Pons (tissue), 1 donor: ENCODE results near the gene GALNT7.

Source experiments
- DNase-seq: peaks from one replicate; pipeline ENCODE4 v3.0.0-alpha.2; 2016; ENCODE audit warnings: low spot score

The GALNT7 gene

DNA sequence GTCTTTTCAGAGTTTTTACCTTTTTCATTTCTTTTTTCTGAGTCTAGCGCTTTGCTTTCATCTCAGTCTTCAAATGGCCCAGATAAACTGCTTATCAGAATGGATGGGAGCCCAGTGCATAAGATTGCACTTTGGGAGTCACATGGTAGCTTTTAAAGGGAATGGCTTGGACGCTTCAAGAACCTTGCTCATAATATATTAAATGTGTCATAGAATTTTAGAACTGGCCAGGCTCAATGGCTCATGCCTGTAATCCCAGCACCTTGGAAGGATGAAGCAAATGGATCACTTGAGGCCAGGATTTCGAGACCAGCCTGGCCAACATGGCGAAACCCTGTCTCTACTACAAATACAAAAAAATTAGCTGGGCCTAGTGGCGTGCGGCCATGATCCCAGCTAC is 97.1 kb downstream of the GALNT7 start:
- no peak for DNase-seq

DNA sequence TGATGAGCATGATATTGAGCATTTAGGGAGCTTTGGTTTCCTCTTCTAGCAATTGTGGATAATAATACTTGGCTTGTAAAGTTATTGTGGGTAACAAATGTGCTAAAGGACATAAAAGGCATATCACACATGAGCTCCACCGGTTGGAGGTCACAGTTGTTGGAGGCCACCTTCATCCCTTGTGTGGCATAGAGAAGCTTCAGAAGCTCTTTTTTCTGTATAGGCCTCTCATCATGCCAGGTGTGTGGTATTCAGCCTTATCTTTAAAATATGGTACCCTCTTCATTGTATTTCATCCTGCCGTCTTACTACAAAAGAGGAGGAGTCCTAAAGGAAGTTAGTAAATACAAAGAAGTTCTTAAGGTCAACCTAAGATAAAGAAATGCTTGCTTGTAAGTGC is 99.1 kb downstream of the GALNT7 start:
- no peak for DNase-seq

DNA sequence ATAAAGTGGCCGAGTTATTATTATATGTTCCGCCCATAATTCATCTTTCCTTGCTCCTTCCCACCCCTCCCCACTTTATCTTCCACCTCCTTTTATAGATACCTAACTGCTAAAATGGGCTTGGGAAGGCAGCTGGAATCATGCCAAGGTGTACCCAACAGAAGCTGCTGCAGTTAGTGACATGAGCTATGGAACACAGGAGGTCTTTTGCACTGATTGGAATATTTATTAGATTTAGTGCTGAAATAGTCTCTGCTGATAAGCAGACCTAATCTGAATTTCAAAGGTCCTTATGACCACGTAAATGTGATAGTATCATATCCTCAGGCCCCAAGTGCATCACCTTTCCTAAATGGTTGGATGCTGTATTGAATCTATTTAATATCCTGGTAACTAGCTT is 100.7 kb downstream of the GALNT7 start:
- DNase-seq: no peak

DNA sequence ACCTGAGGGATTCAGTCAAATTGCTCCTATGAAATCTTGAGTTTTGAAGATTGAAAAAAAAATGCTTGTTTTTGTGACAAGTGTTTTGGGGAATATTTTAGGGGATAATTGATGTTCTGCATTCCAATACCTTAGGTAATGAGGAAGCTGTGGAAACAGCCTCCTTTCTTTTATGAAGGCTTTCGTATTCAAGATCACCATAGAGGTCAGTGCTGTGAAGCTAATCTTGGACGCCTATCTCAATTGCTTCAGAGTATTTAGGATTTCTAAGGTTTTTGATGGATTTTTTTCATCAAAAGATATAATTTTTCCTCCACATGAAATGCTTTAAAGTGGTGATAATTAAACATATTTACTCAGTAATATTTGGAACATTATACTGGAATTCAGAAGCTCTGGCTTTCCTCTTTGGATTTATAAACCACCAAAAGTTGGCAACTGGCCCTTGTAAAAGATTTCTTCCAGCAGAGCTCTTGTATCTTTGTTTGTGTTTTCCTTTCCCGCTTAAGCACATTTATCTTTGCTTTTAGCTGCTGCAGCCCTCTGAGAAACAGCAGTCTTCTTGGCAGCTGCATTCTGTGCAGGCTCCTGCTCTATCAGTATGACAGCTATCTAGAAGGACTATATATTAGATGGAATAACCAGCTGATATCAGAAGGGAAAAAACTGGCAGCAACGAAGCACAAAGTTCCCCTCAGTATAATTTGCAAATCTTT is 101.9 kb downstream of the GALNT7 start:
- DNase-seq: no peak

DNA sequence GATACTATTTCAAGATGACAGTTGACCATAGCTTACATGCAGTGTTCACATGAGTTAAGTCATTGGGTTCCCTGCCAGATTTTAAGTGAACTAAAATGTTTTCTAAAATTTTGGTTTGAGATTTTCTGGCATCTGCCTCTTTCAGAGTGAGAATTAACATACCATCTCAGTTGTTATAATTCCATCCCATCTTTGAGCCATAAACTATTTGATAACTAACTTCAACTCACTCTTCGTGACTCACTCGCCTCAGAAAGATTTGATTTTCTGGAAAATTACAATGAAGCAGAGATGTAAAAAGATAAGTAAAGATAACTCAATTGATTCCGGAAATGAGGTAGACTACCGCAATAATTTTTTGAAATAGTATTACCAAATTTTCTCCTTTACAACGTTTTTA is 103.7 kb downstream of the GALNT7 start:
- no peak for DNase-seq

DNA sequence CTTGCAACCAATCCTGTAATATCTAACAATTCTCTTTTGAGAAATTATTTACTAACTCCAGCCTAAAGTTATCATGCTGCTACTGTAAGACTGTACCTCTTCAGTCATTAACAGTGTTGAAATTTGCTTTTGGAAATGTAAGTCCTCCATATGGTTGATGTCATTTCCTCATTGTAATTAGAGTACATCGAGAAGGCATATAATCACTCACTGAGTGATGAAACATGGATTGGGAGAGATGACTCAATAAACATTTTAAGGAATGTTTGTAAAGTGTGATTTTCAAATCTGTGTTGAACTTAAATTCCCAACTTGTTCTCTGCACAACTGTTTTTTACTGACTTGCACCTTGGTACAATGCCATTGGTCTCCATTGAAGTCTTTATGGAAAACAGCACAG is 104.4 kb downstream of the GALNT7 start:
- DNase-seq: no peak

DNA sequence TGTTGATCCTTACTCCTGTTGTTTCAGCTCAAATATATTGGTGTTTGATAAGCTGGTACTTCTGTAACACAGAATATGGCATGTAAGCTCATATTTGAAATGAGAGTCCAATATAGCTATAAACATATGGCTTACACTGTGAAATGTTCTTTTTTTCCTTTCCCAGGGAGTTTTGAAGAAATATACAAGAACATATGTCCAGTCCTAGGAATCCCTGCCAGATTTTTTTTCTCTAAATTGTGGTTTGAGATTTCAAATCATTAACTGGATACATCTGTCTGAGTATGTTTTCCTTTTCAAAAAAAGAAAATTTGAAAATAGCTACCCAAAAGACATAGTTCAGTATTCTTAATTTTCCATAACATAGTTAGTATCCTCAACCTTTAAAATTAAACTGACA is 105.3 kb downstream of the GALNT7 start:
- DNase-seq: no peak

DNA sequence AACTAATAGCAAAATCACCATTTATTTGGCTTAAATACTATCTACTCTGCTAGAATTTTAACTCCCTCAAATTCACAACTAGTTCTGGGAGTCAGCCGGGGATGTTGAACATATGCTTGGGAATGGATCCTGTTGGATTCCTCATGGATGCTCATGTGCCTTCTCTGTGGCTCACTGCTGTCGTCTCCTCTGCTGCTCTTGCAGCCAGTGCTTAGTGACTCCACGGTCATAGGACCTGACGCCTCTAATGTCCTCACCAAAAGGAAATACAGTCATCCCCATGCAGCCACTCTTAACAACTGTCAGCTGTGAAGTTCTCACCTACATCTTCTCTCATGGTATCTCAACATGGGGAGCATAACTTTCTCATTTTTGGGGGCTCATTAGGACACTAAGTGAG is 106.1 kb downstream of the GALNT7 start:
- DNase-seq: no peak

DNA sequence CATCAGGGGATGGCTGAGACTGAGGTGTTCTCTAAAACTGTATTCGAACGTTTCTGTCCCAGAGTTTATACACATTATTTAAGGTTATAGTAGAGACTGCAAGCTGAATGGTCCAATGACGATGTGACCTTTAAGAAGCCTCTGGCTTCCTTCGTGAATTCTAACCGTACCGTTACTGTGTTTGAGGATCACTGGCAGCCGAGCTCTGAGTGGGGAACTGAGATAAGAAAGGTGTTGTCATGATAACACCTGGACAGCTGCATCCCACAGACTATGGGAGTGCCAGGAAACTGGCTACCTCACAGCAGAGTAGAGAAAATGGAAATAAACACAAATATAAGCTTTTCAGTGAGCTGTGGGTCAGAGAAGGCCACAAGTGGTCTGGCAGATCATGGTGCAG is 106.5 kb downstream of the GALNT7 start:
- no peak for DNase-seq

DNA sequence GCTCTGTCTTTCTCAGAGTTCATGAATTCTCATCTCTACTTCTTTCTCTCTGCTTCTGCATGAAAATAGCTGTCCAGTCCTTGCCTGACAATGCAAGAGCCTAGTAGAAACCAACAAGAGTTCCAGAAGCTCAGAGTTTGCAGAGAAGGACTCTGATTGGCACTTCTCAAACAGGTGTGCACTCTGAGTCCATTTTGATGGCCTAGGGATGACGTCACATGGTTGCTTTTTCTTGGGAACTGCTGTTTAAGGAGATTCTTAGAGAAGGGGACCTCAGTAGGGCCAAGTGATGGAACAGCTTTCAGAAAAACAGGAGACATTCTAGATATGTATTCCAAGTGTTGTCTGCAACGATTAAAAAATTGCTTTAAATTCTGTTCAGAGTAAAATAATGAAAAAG is 108.7 kb downstream of the GALNT7 start:
- DNase-seq: no peak

DNA sequence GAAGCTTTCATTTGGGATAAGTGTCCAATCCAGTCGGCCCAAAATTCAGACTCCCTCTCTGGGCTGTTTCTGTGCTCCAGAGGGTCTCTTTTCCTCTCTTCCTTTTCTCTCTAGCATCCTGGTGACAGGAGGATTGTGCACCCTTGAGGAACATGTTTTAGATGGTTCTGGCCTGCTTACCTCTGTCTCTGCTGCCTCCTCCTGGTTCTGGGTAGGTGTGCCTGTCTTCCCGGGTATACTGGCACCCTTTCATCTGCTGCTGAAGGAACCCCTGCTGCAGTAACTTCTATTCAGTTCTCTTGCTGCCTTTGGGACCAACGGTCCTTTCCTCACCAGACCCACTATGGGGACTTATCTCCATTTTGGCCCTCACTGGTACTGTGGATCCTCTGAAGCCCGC is 112.4 kb downstream of the GALNT7 start:
- no peak for DNase-seq

DNA sequence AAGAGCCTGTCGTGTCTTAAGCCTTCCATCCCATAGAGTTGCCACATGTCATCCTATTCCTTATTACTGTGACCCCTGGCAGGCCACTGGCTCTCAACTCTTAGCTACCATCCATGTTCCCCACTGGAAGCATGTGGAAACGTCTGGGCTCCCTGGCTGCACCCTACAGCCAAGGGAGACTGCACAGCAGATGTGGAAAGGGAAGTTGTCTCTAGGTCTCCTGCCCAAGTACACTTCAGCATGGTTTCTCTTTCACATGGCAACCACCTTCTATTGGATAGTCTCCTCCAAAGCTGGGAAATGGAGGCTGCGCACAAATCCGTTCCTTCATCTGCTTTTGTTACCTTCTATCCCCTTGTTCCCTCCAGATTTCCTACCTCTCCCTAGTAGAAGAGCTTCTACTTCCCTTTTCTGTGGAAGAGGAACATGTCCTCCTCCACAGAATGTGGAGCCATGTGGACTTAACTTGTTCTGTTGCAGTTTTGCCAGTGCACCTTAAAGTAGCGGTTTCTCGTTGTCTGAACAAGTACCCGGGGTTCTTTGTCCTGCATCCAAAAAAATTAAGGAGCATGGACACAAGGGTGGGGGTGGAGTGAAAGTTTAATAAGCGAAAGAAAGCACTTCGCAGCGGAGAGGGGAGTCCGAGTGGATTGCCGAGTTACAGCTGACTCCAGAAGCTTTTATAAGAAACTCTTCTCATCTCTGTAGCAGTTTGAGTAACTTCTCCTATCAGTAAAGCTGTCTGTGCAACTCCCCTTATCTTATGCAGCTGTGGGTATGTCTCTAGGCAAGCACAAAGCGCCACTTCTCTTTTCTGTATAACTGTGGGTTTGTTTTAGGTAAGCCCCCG is 113.0 kb downstream of the GALNT7 start:
- no peak for DNase-seq

DNA sequence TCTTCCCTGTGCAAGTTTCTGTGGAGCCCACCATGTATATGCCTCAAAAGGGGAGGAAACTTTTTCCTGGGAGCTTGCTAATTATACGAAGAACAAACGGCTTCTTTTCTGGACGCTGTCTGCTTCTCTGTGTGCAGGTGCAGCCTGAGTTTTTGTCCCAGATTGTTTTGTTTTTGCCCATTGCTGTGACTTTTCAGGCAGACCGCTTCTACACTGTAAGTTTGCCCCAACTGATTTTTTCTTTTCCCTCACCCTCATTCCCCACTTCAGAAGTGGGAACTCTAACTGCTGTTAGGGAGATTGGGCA is 113.6 kb downstream of the GALNT7 start:
- DNase-seq: no peak

DNA sequence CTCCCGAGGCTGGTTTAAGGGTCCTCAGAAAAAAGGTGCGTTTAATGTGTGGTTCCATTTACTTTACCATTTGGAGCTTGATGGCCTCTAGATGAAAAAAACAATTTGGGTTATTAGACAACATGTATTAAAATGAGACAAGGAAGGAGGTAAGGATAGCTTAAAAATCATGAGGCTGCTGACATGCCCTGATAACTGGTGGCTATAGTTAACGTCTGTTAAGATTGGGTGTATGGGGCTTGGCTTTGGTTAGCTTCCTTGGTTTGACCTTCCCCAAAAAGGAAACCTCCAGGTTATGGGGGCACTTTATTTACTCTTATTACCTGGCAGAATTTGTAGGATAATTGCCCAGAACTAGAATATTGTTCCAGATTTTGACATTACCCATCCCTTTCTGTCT is 114.0 kb downstream of the GALNT7 start:
- no peak for DNase-seq

DNA sequence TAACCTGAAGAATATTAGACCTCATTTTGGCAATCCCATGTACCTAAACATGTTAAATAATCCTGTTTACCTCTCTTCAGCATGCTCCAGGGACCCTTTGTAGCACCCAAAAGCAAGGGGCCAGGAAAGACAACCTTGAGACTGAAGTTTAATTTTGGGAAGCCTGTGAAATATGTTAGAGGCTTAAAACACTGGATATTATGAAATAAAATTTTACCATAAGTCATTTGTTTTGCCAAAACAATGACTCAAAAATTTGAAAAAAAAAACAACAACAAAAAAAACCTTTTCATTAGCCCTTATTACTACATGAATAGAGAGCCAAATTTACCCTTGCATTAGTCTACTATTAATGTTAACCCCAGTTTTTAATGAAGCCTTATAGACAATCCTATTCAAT is 115.9 kb downstream of the GALNT7 start:
- no peak for DNase-seq

DNA sequence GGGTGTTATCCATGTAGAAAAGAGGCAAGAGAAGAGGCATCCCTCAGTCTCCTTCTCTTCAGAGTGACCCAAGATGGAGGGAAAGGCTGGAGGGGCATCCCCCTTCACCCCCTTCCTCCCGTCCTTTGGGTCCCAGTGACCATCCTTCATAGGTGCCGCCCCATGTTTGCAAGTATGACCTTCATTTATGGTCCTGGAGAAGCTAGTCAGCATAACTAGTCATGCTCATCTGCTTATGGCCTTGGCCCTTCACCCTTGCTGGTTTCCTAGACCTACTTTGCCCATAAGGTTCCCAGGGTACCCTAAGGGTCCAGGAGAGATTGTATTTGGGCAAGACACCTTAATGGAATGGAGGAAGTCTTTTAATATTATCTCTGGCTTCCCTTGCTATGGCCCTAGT is 118.9 kb downstream of the GALNT7 start:
- DNase-seq: no peak

DNA sequence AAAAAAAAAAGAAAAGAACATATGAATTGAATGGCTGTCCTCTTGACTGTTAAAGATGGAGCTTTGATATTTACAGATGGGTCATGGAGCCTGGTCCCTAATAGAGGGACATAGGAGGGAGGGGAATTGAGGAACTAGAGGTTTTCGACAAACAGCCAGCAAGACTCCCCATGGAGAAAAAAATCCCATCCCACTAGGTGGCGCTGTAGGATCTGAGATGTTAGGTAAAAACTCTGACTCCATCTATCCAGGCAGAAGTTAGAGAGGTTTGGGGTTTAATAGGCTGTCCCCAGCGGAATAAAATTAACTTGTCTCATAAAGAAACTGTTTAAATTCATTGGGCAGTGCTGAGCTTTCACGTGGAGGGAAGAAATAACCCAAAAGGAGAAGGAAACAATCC is 119.7 kb downstream of the GALNT7 start:
- peak; percentile 66 for DNase-seq

DNA sequence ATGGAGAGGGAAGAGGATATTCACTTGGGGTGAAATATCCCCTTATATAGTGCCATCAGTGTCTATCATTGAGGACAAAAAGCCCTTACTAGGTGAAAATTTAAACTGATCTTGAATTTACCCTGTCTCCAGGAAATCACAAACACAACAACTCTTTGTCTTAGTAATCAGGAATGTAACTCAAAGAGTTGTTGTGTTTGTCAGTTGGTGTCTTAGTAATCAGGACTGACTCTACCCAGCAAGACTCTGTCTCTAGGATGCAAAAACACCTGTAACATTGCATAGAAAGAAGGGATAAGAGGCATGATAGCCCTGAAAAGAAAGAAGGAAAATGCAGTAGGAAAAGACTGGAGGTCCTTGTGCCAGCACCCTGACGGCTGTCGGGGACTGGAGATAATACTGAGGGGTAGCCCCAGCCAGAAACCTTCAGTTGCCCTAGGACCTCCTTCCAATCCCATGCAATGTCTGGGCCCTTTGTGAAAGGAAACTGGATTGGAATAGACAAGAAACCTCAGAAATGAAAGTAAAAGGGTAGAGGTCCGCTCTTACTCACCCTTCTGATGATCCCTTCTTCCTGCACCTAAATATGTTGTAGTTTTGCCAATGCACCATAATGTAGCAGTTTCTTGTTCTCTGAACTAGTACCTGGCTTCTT is 120.2 kb downstream of the GALNT7 start:
- no peak for DNase-seq

DNA sequence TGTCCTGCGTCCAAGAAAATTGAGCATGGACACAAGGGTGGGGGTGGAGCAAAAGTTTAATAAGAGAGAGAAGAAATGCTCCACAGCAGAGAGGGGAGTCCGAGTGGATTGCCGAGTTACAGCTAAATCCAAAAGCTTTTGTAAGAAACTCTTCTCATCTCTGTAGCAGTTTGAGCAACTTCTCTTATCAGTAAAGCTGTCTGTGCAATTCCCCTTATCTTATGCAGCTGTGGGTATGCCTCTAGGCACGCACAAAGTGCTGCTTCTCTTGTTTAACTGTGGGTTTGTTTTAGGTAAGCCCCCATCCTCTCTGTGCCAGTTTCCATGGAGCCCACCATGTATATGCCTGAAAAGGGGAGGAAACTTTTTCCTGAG is 120.7 kb downstream of the GALNT7 start:
- DNase-seq: no peak

DNA sequence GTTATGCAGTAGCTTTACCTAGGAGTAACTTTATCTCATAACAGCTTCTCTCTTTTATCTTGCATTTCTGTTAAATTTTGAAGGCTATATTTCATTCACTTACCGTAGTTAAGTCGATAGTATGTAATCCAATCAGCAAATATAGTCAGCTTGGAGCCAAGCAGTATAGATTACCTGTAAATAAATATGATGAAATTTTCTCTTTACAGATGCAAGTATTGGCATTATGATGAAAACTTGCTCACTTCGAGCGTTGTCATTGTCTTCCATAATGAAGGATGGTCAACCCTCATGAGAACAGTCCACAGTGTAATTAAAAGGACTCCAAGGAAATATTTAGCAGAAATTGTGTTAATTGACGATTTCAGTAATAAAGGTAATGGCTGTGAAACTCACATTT is 123.3 kb downstream of the GALNT7 start:
- no peak for DNase-seq

DNA sequence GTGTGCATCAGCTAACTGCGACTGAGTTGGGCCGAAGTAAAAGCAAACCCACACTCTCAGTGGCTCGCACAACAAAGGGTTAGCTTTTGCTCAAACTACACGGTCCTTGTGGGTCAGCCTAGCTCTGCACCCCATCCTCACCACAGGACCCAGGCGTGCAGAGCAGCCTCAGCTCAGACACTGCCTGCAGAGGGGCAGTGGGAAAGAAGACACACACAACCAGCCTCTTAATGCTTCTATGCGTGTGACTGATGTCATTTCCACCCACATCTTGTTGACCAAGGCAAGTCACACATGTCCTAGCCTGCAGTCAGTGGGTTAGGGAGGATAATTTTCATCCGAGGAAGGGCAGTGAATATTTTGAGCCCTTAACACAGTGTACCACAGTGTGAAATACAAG is 125.1 kb downstream of the GALNT7 start:
- no peak for DNase-seq

DNA sequence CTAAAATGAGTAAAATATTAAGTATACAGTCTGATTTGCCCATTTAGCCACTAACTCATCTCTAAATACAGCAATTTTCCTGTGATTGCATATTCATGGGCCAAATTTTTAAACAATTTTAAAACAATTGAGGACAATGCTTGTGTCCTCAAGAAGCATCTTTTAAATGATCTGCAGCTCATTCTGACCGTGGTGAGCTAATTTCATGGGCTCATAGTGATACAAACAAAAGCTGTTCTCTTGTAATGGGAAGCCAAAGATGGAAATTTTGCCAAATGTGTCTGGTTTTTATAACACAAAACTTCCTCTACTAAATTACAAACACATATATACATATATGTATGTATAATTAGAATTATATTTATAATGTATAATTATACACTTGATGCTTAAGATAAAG is 125.8 kb downstream of the GALNT7 start:
- no peak for DNase-seq

DNA sequence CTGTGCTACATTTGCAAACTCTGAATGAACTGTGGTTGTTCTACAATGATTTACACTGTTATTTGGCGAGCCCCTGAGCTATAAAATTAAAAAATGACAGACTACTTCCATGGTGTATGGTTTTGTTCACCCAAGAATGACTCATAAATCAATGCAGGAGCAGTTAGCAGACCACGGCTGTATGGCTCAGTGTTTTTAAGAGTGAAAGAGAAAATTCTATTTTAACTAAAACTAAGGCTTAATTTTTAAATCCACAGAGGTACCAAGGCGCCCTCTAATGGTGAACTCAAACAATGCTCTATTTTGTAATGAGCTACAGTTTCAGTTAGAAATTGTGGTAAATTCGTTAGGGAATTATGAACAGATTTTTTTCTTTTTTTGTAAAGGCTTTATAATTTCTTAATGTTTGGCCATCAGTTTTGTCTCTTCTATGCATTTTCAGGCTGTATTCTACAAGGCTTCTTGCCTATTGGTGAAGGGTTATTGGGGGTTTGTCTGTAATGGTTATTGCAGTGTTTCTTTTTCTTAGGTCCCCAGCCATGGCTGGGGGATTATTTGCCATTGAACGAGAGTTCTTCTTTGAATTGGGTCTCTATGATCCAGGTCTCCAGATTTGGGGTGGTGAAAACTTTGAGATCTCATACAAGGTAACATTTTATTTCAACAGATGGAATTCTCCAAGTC is 133.0 kb downstream of the GALNT7 start:
- DNase-seq: peak; percentile 37
